Measurements from ENCODE around the gene PPFIA4.
A peak's percentile ranks its signal among the peaks of the same experiment; 100 is the strongest.

The PPFIA4 gene

DNA sequence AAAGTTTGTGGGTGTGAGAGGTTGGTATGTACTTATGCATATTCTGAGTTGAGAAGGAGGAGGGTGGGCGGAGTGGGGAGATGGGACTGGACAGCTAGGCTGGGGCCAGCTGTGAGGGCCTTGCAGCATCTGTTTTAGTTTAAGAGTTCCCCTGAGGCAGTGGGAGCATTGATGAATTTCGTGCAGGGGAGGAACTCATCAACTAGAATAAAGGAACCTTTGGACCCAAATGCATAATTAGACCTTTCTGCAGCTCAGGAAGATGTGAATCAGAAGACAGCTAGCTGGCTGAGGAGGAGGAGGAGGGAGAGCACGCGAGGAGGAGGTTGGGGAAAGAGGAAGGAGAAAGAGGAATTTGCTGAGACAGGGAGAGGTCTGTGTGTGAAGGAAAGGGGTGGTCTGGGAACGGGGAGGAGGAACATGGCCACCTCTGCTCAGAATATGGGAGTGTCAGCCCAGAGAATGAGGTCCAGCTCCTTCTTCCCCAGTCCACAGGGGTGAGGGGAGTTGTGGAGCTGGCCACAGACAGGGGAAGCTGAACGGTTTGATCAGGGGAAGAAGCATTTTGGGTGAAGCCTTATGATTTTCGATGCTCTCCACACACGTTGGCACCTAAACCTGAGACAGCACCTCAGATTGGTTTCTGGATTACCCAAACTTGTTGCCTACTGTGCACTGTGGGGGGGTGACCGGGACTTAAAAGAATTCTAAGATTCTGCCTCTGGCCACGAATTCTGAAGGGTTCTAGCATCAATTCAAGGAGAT is 31.8 kb downstream of the PPFIA4 start:
- no peak for DNase-seq (ENCODE audit: low read depth in 2 of 2)

DNA sequence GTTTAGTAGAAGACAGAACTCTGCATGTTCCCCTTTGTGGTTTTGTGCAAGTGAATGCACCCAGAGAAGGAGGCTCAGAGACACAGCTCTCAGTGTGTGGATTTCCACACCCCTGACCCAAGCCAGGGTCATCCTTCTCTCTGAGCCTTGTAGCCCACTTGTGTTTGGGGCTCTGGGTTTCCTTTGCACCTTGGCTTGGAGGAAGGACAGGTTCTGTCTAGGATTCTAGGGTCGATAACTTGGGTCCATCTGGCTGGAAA is 32.3 kb downstream of the PPFIA4 start:
- DNase-seq (ENCODE audit: low read depth in 2 of 2), result no peak

DNA sequence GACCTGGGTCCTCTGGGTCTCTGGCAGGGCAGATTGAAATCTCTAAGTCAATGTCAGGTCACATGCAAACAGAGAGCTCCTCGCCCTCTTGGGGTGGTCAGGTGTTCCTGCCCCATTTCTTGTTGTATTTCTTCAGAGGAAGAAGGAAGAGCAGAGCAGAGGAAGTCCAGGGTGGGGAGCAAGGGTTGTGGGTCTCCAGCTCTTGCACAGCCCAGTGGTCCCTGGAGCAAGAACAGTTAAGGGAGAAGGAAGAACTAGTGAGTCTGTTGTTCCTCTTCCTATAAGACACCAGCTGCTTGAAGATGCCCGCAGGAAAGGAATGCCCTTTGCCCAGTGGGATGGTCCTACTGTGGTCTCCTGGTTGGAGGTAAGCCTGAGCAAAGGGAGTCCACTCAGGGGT is 33.2 kb downstream of the PPFIA4 start:
- no peak for DNase-seq (ENCODE audit: low read depth in 2 of 2)

DNA sequence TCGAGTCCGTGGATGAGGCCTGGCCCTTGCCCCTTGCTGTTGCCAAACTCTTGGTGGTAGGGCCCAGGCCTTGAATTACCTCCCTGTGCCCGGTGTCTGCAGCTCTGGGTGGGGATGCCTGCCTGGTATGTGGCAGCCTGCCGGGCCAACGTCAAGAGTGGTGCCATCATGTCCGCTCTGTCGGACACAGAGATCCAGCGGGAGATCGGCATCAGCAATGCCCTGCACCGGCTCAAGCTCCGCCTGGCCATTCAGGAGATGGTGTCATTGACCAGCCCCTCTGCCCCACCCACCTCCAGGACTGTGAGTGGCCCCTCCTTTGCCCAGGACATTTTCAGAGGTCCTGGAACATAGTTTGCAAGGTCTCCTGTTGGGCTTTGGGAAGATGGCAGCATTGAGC is 33.8 kb downstream of the PPFIA4 start:
- DNase-seq (ENCODE audit: low read depth in 2 of 2), result no peak

DNA sequence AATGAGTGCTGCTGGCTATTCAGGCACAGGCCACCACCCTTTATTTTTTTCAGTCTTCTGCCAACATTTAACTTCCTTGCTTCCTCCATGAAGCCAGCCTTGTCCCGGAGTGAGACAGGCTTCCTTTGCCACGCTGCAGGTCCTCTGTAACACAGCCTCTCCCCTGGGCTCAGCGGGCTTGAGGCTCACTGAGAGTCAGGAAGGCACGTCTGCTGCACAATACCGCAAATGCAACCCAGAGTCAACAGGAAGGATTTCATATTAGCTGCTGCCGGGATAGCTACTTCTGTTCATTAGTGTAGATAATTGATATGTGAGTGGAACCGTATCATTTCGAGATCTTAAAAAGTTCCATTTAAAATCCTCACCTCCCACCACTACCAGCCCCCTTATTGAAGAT is 37.0 kb downstream of the PPFIA4 start:
- DNase-seq (ENCODE audit: low read depth in 2 of 2), result no peak

DNA sequence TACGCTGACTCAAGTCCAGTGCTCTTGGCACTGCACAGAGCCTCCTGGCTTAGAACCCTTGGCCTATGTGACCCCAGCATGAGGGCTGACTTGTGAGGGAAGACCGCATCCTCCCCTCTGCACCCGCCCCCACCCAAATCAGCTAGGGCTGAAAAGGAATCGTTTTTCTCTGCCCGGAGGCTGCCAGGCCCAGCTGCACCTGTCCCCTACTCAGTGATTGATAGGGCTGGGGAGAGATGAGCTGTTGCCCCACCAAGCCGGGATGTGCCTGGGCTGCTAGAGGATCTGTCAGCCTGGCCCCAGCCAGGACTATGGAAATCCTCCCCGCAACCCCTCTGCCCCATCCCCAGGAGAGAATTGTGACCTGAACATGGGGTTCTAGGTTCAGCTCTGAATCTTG is 38.9 kb downstream of the PPFIA4 start:
- DNase-seq (ENCODE audit: low read depth in 2 of 2), result no peak

DNA sequence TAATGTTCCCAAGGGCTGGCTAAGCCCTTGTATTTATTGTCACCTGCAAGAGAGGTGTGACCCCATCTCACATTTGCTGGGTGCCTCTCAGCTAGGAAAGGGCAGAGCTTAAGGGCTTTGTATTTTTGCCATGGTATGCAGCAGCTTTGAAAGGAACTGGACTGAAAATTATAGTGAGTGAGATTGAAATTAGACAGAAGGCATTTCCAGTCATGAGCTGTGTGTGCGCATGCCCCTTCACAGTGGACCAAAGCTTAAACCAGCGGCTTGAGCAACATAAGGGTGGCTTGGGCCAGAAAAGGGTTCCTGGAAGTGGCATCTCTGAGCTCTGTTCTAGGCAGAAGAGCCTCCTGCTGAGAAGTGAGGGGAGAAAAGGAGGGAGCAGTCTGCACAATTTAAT is 39.7 kb downstream of the PPFIA4 start:
- no peak for DNase-seq (ENCODE audit: low read depth in 2 of 2)

DNA sequence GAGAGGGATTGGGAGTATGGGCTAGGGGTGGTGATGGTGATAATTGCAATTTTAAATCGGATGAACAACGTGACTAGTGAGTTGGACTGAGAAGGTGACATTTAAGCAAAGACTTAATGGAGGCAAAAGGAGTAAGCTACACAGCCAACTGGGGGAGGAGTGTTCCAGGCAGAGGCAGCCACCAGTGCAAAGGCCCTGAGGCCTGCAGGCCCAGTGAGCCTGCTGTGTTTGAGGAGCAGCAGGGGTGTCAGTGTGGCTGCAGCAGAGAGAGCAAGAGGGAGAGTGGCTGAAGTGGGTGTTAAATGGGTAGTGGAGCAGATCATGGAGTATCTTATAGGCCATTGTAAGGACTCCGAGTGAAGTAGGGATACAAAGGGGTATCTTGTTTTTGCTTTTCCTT is 40.7 kb downstream of the PPFIA4 start:
- no peak for DNase-seq (ENCODE audit: low read depth in 2 of 2)

DNA sequence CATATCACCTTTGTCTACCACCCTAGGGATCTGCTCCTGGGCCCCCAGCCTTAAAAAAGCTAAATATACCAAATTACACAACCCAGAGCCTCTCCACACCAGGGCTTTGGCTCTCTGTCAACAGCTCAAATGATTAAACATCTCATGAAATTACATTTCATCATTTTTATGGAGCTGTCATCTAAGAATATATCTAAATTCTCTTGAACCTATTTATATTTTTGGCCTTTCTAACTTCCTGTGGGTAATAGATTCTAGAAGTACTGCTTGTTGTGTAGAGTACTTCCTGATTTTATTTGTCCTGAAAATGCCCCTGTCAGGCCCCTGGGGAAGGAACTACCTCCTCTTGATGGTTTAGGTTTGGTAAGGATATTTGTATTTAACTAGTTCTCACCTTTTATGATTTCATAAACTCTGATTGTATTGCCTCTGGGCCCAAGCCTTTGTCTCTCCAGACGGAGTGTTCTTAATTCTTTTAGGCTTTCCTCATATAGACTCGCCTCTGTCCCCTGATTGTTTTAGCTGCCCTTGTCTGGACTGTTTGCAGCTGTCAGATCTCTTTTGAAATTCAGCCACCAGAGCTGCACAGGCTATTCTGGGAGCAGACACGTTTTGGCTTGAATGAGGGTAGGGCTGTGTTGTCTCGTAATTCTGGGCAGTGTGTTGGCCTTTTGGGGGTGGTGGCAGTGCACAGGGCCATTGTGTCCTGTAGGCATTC is 42.9 kb downstream of the PPFIA4 start:
- no peak for DNase-seq (ENCODE audit: low read depth in 2 of 2)

DNA sequence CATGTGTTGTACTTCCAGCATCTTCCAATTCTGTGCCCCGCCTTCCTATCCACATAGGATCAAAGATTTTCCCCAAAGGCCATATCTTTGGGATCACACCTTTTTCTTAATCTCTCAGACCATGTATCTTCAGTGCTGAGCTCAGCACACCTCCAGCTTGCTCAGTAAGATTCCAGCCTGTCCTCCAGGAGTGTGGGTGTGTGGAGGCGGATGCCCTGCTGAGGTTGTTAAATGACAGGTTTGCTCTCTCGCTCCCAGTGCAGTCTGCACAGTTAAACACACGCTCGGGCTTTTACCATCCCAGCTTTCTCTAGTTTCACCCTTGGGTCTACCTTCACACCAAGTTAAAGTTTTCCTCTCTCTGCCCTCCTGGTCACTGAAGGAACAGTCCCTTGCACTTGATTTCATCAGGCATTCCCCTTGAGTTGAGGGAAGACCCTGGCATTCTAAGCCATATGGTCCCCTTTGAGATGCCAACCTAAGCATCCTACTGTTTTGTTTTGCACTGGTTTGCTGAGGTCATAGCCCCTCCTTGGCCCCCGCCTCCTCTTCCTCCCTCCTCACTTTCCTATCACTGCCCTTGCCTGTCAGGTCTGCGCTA is 45.8 kb downstream of the PPFIA4 start:
- DNase-seq (ENCODE audit: low read depth in 2 of 2), result no peak

DNA sequence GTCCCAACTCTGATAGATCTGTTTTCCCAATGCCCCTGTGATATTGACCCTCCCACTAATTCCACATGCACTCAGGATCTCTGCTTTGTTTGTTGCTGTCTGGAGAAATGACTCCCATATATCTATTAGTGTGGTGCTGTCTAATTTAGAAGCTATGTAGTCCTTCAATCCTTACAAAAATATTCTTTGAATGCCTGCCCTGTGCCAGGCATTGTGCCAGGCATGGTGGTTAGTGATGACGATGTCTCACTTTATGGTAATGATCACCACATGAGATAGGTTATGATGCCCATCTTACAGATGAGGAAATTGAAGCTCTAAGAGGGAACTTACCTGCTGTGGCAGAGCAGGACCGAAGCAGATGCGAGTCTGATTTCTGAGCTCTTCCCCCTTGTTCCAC is 46.6 kb downstream of the PPFIA4 start:
- DNase-seq (ENCODE audit: low read depth in 2 of 2), result no peak

DNA sequence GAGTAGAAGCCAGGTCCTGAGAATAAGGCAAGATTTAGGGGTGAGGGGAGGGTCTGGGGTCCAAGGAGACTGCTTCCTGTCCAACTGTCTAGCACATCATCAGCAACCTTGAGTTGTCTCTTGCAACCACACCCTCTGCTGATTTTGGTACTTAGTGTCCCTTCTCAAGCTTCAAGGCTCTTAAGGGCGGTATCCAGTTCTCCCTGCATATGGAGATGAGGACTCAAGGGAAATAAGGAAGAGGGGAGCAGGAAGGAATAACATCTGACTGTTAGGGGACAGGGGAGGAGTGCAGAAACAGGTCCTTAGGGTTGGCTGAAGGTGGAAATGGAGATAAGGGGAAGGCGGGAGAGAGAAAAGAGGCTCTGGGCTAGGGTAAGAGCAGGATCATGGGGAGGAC is 47.2 kb downstream of the PPFIA4 start:
- no peak for DNase-seq (ENCODE audit: low read depth in 2 of 2)

DNA sequence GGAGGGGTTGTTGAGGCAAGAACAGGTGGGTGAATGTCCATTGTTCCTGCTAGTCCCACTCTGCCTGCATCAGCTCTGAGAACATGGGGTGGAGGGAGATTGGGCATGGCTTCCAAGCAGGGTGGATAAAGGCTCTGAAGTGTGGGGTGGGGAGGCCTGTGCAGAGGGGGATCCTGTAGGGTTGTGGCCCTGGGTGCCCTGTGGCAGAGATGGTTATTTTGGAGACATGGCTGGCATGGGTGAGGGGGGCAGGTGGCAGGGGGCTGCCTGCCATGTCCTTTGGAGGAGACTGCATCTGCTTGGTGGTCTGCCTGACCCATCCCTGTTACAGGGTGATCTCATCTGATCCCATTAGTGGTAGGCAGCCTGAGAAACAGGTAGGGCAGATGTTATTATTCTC is 48.3 kb downstream of the PPFIA4 start:
- no peak for DNase-seq (ENCODE audit: low read depth in 2 of 2)

DNA sequence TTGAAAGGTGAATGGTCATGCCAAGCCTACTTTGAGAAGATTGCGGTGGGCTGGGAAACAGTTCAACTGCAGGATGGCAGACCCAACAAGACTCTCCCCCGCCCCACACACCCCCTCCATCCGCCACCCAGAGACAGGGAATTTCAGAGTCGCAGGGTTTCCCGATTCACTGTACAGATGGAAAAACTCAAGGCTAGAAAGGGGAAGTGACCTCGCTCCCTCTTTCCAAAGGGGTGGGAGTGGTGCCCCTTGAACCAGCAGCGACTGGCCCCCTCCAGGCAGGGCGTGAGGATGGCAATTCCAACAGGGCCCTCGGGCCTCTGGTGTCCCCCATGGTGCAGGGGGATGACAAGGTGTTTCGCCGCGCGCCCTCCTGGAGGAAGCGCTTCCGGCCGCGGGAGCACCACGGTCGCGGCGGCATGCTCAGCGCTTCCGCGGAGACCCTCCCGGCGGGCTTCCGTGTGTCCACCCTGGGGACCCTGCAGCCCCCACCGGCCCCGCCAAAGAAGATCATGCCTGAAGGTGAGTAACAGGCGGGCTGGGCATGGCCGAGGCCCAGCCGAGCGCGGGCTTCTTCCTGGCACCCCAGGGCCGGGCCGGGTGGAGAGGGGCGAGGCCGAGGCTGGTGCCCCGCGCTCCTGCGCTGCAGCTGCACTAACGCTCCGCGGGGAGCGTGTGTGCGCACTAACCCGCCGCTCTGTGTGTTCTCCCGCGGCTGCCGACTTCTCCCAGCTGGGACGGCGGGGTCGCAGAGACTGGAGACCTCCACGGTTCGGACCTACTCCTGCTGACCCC is 49.1 kb downstream of the PPFIA4 start:
- DNase-seq (ENCODE audit: low read depth in 2 of 2), result peak in 1 of 2 donors; percentile 8

DNA sequence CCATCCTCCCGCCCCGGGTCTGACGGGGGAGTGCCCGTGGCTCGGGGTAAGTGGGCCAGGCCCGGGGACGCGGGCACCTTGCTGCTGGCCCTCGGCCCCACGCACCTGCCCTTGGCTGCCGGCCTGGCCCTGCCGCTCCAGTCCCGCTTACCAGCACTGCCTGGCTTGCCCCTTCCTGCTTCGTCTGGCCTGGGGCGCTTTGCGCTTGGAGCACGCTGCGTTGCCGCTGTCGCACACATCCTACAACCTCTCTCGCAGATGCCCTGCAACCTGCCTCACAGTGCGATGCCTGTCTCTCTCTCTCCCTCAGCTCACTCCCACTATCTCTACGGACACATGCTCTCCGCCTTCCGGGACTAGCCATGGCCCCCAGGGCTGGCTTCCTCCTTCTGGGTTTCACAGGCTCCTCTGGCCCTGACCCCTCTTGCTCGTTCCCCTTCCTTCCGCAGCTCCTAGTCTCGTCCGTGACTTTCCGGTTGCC is 49.8 kb downstream of the PPFIA4 start:
- no peak for DNase-seq (ENCODE audit: low read depth in 2 of 2)

DNA sequence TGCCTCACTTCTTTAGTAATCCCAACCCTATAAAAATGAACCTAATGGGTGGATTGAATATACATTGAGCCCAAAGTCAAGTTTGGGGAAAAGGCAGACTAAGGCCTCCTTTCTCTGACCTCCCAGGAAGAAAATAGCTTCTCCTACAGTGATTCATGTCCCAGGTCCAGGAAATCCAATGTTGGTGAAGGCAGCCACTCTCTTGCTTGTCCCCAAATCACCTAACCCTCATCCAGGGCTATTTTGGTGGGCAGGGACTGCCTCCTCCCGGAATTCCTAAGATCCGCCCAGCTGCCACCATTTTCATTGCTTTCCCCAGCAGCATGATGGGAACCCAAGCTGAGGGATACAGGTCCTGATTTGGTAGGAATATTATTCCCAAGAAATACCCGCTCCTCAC is 51.1 kb downstream of the PPFIA4 start:
- no peak for DNase-seq (ENCODE audit: low read depth in 2 of 2)

DNA sequence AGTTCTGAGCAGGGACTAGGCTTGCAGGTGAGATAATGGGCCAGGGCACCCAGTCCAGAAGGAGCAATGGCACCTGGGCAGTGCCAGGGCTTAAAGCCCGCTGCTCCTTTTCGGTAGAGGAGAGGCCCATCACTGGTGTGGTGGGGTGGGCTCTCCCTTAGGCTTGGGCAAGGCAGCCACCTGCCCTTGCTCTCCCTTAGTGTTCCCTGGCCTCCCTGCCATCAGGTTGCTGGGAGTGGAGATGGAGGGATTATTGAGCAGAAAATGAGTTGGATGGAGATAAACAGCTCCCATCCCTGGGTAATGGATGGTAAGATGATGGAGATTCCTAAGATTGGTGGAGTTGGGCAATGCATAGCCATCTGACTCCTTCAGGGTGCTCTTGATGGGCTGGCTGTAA is 51.7 kb downstream of the PPFIA4 start:
- no peak for DNase-seq (ENCODE audit: low read depth in 2 of 2)

DNA sequence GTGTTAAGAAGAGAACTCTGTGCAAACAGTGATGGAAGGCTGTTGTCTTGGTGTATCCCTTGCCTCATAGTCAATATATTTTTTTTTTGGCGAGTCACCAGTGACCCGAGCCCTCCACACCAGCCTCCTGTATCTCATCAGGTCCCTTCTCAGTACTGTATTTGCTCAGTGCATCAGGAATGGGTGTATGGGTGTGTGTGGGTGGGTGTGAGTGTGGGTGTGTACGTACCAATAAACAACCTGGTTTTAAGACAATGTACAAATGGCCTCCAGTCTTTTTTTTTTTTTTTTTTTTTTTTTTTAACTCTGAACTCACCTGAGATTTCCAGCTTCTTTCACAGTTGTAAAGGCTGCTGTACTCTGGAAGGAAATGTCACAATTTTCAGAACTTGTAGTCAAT is 52.2 kb downstream of the PPFIA4 start:
- DNase-seq (ENCODE audit: low read depth in 2 of 2), result no peak

DNA sequence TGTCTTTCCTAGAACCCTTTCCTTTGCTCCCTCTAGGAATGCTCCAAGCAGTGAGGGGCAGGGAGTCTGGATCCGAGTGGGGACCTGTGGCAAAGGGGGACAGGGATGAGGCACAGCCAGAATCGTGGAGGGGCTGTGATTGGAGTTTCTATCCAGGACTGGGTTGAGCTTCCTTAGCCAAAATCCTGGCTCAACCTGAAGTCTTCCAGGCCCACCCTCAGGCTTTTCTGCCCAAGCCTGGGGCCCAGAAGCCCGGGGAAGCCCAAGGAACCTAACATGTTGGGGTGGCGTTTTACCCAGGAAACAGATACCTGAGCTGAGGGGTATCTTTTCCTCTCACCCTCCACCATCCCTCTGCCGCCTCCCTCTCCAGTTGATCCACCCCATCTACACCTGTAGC is 54.2 kb downstream of the PPFIA4 start:
- DNase-seq (ENCODE audit: low read depth in 2 of 2), result no peak

DNA sequence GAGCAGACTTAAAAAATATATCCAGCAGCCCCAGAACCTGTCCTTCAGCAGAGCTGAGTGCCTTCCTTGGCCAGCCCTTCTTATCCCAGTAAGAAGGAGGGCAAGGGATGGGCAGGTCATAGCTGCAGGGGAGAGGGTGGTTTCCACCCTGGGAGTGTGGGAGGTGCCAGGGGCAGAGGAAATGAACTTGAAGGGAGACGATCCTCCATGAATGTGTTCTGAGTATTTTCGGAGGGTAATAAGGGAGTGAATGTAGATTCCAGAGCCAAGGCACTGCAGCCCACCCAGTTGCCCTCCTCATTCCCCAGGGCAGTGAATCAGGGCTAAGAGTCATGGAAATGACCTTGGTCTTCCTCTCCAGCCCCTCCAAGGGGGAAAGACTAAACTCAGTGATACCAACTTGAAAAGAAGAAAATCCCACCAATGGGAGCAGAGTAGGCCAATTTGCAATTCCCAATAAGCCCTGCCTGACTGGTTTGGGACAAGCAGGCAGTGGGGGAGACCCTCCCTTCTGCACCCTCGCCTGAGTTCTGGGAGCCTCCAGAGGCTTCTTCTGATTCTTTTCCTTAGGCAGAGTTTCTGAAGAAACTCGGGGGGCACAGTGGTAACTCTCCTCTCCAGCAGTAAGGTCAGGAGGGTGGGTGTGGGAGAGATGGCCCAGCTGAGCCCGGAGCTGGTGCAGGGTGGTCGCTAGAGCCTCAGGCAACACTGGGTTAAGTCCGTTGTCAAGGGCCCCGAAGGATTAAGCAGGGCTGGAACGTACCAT is 55.4 kb downstream of the PPFIA4 start:
- no peak for DNase-seq (ENCODE audit: low read depth in 2 of 2)

DNA sequence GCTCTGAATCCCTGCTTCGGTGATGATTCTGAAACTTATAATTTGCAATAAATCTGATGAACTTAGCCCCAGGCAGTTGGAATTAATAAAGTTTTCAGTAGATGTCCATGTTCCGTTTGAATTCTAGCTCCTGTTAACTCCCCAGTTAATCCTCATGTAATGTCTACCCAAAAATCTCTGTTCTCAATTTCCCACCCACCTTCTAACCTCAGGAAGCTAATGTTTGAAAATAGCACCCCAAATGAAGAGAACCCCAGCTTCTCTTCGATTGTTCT is 55.9 kb downstream of the PPFIA4 start:
- no peak for DNase-seq (ENCODE audit: low read depth in 2 of 2)
